ENCODE data around the gene PDLIM4.

Gene PDLIM4

GRCh38 chr5:132301344-132302271 is 44.1 kb downstream of the PDLIM4 start:
- no peaks in the 10 kb centered on the region for H3F3A ChIP-seq (ENCODE audit: control insufficient read depth, insufficient read depth)
- H3K27ac ChIP-seq (ENCODE audit: low read depth, low read length): no peak overlapping the region
- no peaks in the 10 kb centered on the region for H3K9me3 ChIP-seq (ENCODE audit: control insufficient read depth, insufficient read depth, low read length)
- H3K27me3 ChIP-seq (ENCODE audit: control insufficient read depth, low read length): peaks cover 14% of the 10 kb centered on the region
- H4K20me1 ChIP-seq (ENCODE audit: control insufficient read depth, insufficient read depth, low read depth, low read length): no peaks in the 10 kb centered on the region
- no peaks in the 10 kb centered on the region for H3K36me3 ChIP-seq (ENCODE audit: control insufficient read depth, low read length)
- TF ChIP-seq EZH2phosphoT487 (IDR thresholded peaks at IDR 0.05; ENCODE audit: borderline replicate concordance, low read length): no peak
- no peaks in the 10 kb centered on the region for H3K4me1 ChIP-seq (ENCODE audit: control insufficient read depth, low read length)
- H3K79me2 ChIP-seq (ENCODE audit: control insufficient read depth, low read length): no peaks in the 10 kb centered on the region
- no peak overlapping the region for H3K4me3 ChIP-seq (ENCODE audit: low read length)
- no peak overlapping the region for H3K4me2 ChIP-seq (ENCODE audit: low read length)
- H3K9me2 ChIP-seq (replicated peaks; ENCODE audit: control insufficient read depth, low read length): no peaks in the 10 kb centered on the region

GRCh38 chr5:132302413-132302812 is 44.9 kb downstream of the PDLIM4 start:
- TF ChIP-seq CTCF (IDR thresholded peaks at IDR 0.05; ENCODE audit: low read depth, low read length, poor library complexity, severe bottlenecking) (no peak), EZH2phosphoT487 (IDR thresholded peaks at IDR 0.05; ENCODE audit: borderline replicate concordance, low read length) (no peak)
- Histone ChIP-seq H3K4me3 (ENCODE audit: low read length) (no peak overlapping the region), H3K9me2 (replicated peaks; ENCODE audit: control insufficient read depth, low read length) (no peaks in the 10 kb centered on the region), H4K20me1 (ENCODE audit: control insufficient read depth, insufficient read depth, low read depth, low read length) (no peaks in the 10 kb centered on the region), H3K79me2 (ENCODE audit: control insufficient read depth, low read length) (no peaks in the 10 kb centered on the region), H3K36me3 (ENCODE audit: control insufficient read depth, low read length) (no peaks in the 10 kb centered on the region), H3F3A (ENCODE audit: control insufficient read depth, insufficient read depth) (no peaks in the 10 kb centered on the region), H3K4me1 (ENCODE audit: control insufficient read depth, low read length) (no peaks in the 10 kb centered on the region), H3K27me3 (ENCODE audit: control insufficient read depth, low read length) (peaks cover 12% of the 10 kb centered on the region; the same call in 1 of the 2 replicates), H3K4me2 (ENCODE audit: low read length) (no peak overlapping the region), H3K9me3 (ENCODE audit: control insufficient read depth, insufficient read depth, low read length) (no peaks in the 10 kb centered on the region), H3K27ac (ENCODE audit: low read depth, low read length) (no peak overlapping the region)

GRCh38 chr5:132303589-132303988 is 46.1 kb downstream of the PDLIM4 start:
- Histone ChIP-seq H3K9me3 (ENCODE audit: control insufficient read depth, insufficient read depth, low read length) (no peaks in the 10 kb centered on the region), H3K4me2 (ENCODE audit: low read length) (no peak overlapping the region), H3F3A (ENCODE audit: control insufficient read depth, insufficient read depth) (no peaks in the 10 kb centered on the region), H3K36me3 (ENCODE audit: control insufficient read depth, low read length) (no peaks in the 10 kb centered on the region), H3K27me3 (ENCODE audit: control insufficient read depth, low read length) (peaks cover 10% of the 10 kb centered on the region; the same call in 1 of the 2 replicates), H3K4me1 (ENCODE audit: control insufficient read depth, low read length) (no peaks in the 10 kb centered on the region), H3K9me2 (replicated peaks; ENCODE audit: control insufficient read depth, low read length) (no peaks in the 10 kb centered on the region), H3K79me2 (ENCODE audit: control insufficient read depth, low read length) (no peaks in the 10 kb centered on the region), H4K20me1 (ENCODE audit: control insufficient read depth, insufficient read depth, low read depth, low read length) (no peaks in the 10 kb centered on the region), H3K4me3 (ENCODE audit: low read length) (no peak overlapping the region), H3K27ac (ENCODE audit: low read depth, low read length) (no peak overlapping the region)
- TF ChIP-seq CTCF (IDR thresholded peaks at IDR 0.05; ENCODE audit: low read depth, low read length, poor library complexity, severe bottlenecking) (no peak), EZH2phosphoT487 (IDR thresholded peaks at IDR 0.05; ENCODE audit: borderline replicate concordance, low read length) (no peak)

GRCh38 chr5:132305420-132305819 is 47.9 kb downstream of the PDLIM4 start:
- Histone ChIP-seq H3K36me3 (ENCODE audit: control insufficient read depth, low read length) (no peaks in the 10 kb centered on the region), H3K27ac (ENCODE audit: low read depth, low read length) (no peak overlapping the region)
- TF ChIP-seq EZH2phosphoT487 (IDR thresholded peaks at IDR 0.05; ENCODE audit: borderline replicate concordance, low read length): no peak
- TF ChIP-seq CTCF (IDR thresholded peaks at IDR 0.05; ENCODE audit: low read depth, low read length, poor library complexity, severe bottlenecking): no peak

More at GRCh38 chr5:132305420-132305819, 47.9 kb downstream of the PDLIM4 start:
- Histone ChIP-seq H3K4me3 (ENCODE audit: low read length) (no peak overlapping the region), H3K4me2 (ENCODE audit: low read length) (no peak overlapping the region), H3K27me3 (ENCODE audit: control insufficient read depth, low read length) (peaks cover 7% of the 10 kb centered on the region; the same call in 1 of the 2 replicates), H3K9me2 (replicated peaks; ENCODE audit: control insufficient read depth, low read length) (no peaks in the 10 kb centered on the region), H3K9me3 (ENCODE audit: control insufficient read depth, insufficient read depth, low read length) (no peaks in the 10 kb centered on the region), H3F3A (ENCODE audit: control insufficient read depth, insufficient read depth) (no peaks in the 10 kb centered on the region), H3K79me2 (ENCODE audit: control insufficient read depth, low read length) (no peaks in the 10 kb centered on the region), H4K20me1 (ENCODE audit: control insufficient read depth, insufficient read depth, low read depth, low read length) (no peaks in the 10 kb centered on the region), H3K4me1 (ENCODE audit: control insufficient read depth, low read length) (no peaks in the 10 kb centered on the region)
